ENCODE measurements around the gene PLVAP. TPM values are rescaled to one million over a fixed set of nuclear protein-coding genes. Genes with fewer than 3 reads are reported as not detected.

PLVAP gene
- total RNA-seq, 1 experiment from 2014 or later = not detected

GRCh38 chr19:17334414-17335409, 42.4 kb downstream of the PLVAP start, which contains the start of gene ANO8:
ANO8 (minus strand) TSS chr19:17334855; CDS start chr19:17334670, 185 bp downstream.
- peak within 1 kb of the TSS; percentile 74 for H3K4me2 ChIP-seq (ENCODE audit: insufficient read depth, insufficient read length, low read length)
- H4K91ac ChIP-seq (ENCODE audit: insufficient read length, low read depth, low read length) = no peak within 1 kb of the TSS
- H3K27me3 ChIP-seq (ENCODE audit: insufficient read depth, low read length) = no peaks in the 10 kb centered on the region
- no peaks in the 10 kb centered on the region for H4K20me1 ChIP-seq (ENCODE audit: control insufficient read depth, insufficient read depth, insufficient read length)
- Mint-ChIP-seq H3K36me3 (ENCODE audit: insufficient read depth in 1 of 3, low read depth in 3 of 3) (peaks cover 11 to 34% (median 31%) of the 10 kb centered on the region in 3 experiments), H3K4me3 (peak within 1 kb of the TSS; percentile 67 to 87), H3K27ac (peak within 1 kb of the TSS; percentile 48 to 77 (median 49); a peak in 4 of 7 replicates), H3K27me3 (ENCODE audit: low read depth) (peaks cover 5% of the 10 kb centered on the region), H3K9me3 (no peaks in the 10 kb centered on the region; a peak in 1 of 5 replicates), H3K4me1 (peaks cover 17 to 43% of the 10 kb centered on the region in 2 experiments)
- no peak within 1 kb of the TSS for H3K27ac ChIP-seq (ENCODE audit: insufficient read length, low read depth, low read length)
- H4K5ac ChIP-seq (ENCODE audit: insufficient read length, low read depth, low read length) = no peak within 1 kb of the TSS
- no peak within 1 kb of the TSS for H2BK120ac ChIP-seq (ENCODE audit: low read depth, low read length, poor library complexity, severe bottlenecking)
- H3K9me3 ChIP-seq (ENCODE audit: control insufficient read depth, low read depth, low read length) = no peaks in the 10 kb centered on the region
- H3K14ac ChIP-seq (ENCODE audit: insufficient read depth, low read length) = peak within 1 kb of the TSS; percentile 72
- H3K18ac ChIP-seq (ENCODE audit: insufficient read length, low read depth, low read length) = peak within 1 kb of the TSS; percentile 56
- no peak within 1 kb of the TSS for H2BK15ac ChIP-seq (ENCODE audit: low read depth, low read length)
- H2AK5ac ChIP-seq (ENCODE audit: insufficient read length, low read length) = no peak within 1 kb of the TSS
- TF ChIP-seq CTCF (conservative IDR thresholded peaks at IDR 0.05) = no peak
- no peak within 1 kb of the TSS for H4K8ac ChIP-seq (replicated peaks; ENCODE audit: insufficient read length, low read depth, low read length)
- H3K79me1 ChIP-seq (ENCODE audit: insufficient read depth, low read depth, low read length, poor library complexity, severe bottlenecking) = no peaks in the 10 kb centered on the region
- H2BK5ac ChIP-seq (ENCODE audit: insufficient read length, low read length) = no peak within 1 kb of the TSS
- no peak within 1 kb of the TSS for H2BK12ac ChIP-seq (ENCODE audit: insufficient read length, low read depth, low read length)
- no peak within 1 kb of the TSS for H3K23ac ChIP-seq (ENCODE audit: insufficient read length, low read depth, low read length)
- peaks cover 2% of the 10 kb centered on the region; the same call in 1 of the 2 replicates for H3K4me1 ChIP-seq (ENCODE audit: insufficient read depth, low read length)
- peak; percentile 97 for DNase-seq
- H2AFZ ChIP-seq (ENCODE audit: low read length) = no peak within 1 kb of the TSS
- WGBS (ENCODE audit: extremely low coverage, insufficient read length, low lambda C conversion rate) = no CpG with 5 or more reads among the region's 86 CpGs
- no peak within 1 kb of the TSS for H3T11ph ChIP-seq (ENCODE audit: low read length)
- peak within 1 kb of the TSS; percentile 40 for H3K9ac ChIP-seq (ENCODE audit: extremely low read depth, insufficient read length, low read length)
- H3K56ac ChIP-seq (ENCODE audit: insufficient read length, low read depth, low read length) = no peak within 1 kb of the TSS
- no peaks in the 10 kb centered on the region for H3K79me2 ChIP-seq (ENCODE audit: insufficient read depth, low read length)
- H3K4ac ChIP-seq (ENCODE audit: low read depth, low read length) = no peak within 1 kb of the TSS
- H3K23me2 ChIP-seq (ENCODE audit: insufficient read length, low read depth, low read length, poor library complexity, severe bottlenecking) = peaks cover 21% of the 10 kb centered on the region
- H2BK20ac ChIP-seq (ENCODE audit: low read depth, low read length, poor library complexity, severe bottlenecking) = no peak within 1 kb of the TSS
